ACC112 (cell line): ENCODE results near the gene LCLAT1.
"Not testable (repeated sequence)": the region's sequence is repeated elsewhere in the genome, so short reads cannot be mapped to it uniquely, and the experiment has no call there.

Experiments
- H2AFZ ChIP-seq: fragments of 200-600 bp; sonication (generic); one replicate; pipeline ENCODE4 v1.6.0; 2017; ENCODE audit warnings: antibody characterized with exemption, low read length; ENCODE audit not compliant: unreplicated experiment
- H3K27ac ChIP-seq: fragments of 200-600 bp; sonication (generic); 2 replicates; pipeline ENCODE4 v1.5.1; 2014; ENCODE audit warnings: low read depth, mild to moderate bottlenecking, antibody characterized with exemption, low read length, moderate library complexity
- H3K27me3 ChIP-seq: fragments of 200-600 bp; sonication (generic); 2 replicates; pipeline ENCODE4 v1.6.1; 2014; ENCODE audit warnings: mild to moderate bottlenecking, antibody characterized with exemption, low read length, moderate library complexity, mixed read lengths; ENCODE audit not compliant: insufficient read depth
- H3K36me3 ChIP-seq: fragments of 200-600 bp; sonication (generic); 2 replicates; pipeline ENCODE4 v1.6.1; 2016; ENCODE audit warnings: mild to moderate bottlenecking, antibody characterized with exemption, low read length, moderate library complexity, mixed read lengths; ENCODE audit not compliant: insufficient read depth
- H3K4me1 ChIP-seq: fragments of 200-600 bp; sonication (generic); one replicate; pipeline ENCODE4 v1.6.1; 2016; ENCODE audit warnings: low read length, mixed read lengths; ENCODE audit not compliant: insufficient read depth, unreplicated experiment, control insufficient read depth
- H3K4me3 ChIP-seq: fragments of 200-600 bp; sonication (generic); 2 replicates; pipeline ENCODE4 v1.5.1; 2014; ENCODE audit warnings: mild to moderate bottlenecking, low read depth, low read length
- H3K79me2 ChIP-seq: fragments of 200-600 bp; sonication (generic); one replicate; pipeline ENCODE4 v1.6.0; 2016; ENCODE audit warnings: low read length; ENCODE audit not compliant: control insufficient read depth, unreplicated experiment, insufficient read depth

LCLAT1 gene

GRCh38 chr2:30491225-30491624, 44.2 kb downstream of the LCLAT1 start:
- no peaks in the 10 kb centered on the region for H3K27me3 ChIP-seq
- peaks cover 7% of the 10 kb centered on the region for H3K4me1 ChIP-seq
- H3K27ac ChIP-seq = no peak overlapping the region
- H2AFZ ChIP-seq = no peak overlapping the region
- peaks cover 9% of the 10 kb centered on the region for H3K79me2 ChIP-seq
- H3K36me3 ChIP-seq = no peaks in the 10 kb centered on the region
- no peak overlapping the region for H3K4me3 ChIP-seq

DNA sequence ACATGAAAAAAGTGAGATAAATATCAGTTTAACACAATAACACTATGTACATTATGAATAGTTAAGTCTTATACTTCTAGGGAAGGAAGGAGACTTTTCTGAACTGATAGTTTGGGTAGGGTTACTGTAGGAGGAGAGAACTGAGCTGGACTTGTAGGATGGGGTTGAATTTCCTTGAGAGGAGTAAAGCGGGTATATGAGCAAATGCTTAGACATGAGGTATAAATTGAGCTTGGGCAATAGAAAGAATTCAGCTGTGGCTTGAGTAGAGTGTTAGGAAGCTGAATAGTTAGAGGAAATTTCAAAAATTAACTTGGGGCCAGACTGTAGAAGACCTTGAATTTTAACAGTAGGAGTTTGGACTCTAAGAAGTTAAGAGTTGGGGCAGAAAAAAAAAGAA, 45.1 kb downstream of the LCLAT1 start:
- peaks cover 3% of the 10 kb centered on the region for H3K79me2 ChIP-seq

DNA sequence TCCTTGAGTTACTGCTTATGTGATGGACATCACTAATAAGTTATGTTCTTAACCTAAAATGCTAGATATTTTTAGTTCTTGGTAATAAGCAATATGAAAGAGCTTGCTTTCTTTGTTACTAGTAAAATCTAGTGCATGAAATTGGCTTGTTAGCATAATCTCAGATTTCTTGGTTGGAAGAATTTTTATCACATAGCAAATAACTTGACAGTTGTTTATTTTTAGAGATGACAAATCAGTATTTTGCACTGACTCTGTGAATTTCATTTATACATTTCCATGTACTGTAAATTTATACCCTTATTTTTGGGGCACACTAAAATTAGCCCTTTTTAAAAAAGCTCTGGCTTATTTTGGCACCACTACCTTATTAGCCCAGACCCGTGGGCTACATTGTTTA, 45.6 kb downstream of the LCLAT1 start:
- Histone ChIP-seq H3K4me3 (no peak overlapping the region), H2AFZ (no peak overlapping the region), H3K36me3 (no peaks in the 10 kb centered on the region), H3K79me2 (peaks cover 2% of the 10 kb centered on the region), H3K27me3 (no peaks in the 10 kb centered on the region), H3K4me1 (peaks cover 7% of the 10 kb centered on the region), H3K27ac (no peak overlapping the region)

More for the DNA sequence above, 45.1 kb downstream of the LCLAT1 start:
- no peak overlapping the region for H2AFZ ChIP-seq
- no peak overlapping the region for H3K4me3 ChIP-seq
- H3K27me3 ChIP-seq = no peaks in the 10 kb centered on the region
- peaks cover 7% of the 10 kb centered on the region for H3K4me1 ChIP-seq
- H3K27ac ChIP-seq = no peak overlapping the region
- H3K36me3 ChIP-seq = no peaks in the 10 kb centered on the region

DNA sequence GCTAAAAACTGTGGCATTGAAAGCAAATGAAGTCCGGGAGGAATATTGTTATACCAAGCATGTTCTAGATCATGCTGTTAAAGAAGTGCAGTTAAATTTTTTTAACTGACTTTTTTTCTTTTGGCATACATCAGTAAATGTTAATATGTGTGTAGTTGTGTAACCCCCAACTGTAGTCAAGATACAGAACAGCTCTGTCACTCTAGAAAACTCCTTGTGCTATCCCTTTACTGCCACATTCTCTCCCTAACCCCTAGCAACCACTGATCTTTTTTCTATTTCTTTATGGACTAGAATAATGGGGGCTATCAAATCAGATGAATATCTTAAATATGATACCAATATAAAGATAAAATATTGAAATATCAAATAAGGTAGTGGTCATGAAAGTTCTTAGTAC, 46.4 kb downstream of the LCLAT1 start:
- H3K4me1 ChIP-seq = peaks cover 3% of the 10 kb centered on the region
- no peaks in the 10 kb centered on the region for H3K36me3 ChIP-seq
- no peak overlapping the region for H3K27ac ChIP-seq
- peaks cover 3% of the 10 kb centered on the region for H3K79me2 ChIP-seq
- no peaks in the 10 kb centered on the region for H3K27me3 ChIP-seq
- H3K4me3 ChIP-seq = no peak overlapping the region
- no peak overlapping the region for H2AFZ ChIP-seq

DNA sequence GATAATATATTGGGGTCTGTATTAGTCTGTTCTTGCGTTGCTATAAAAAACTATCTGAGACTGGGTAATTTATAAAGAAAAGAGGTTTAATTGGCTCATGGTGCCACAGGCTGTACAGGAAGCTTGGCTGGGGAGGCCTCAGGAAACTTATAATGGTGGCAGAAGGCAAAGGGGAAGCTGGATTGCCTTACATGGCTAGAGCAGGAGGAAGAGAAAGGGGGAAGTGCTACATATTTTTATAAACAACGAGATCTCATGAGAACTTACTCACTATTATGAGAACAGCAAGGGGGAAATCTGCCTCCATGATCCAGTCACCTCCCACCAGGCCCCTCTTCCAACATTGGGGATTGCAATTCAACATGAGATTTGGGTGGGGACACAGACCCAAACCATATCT, 48.9 kb downstream of the LCLAT1 start:
- not testable (repeated sequence) for H3K4me3 ChIP-seq, H3K27me3 ChIP-seq, H3K36me3 ChIP-seq, H3K79me2 ChIP-seq, H3K27ac ChIP-seq, H2AFZ ChIP-seq, H3K4me1 ChIP-seq

DNA sequence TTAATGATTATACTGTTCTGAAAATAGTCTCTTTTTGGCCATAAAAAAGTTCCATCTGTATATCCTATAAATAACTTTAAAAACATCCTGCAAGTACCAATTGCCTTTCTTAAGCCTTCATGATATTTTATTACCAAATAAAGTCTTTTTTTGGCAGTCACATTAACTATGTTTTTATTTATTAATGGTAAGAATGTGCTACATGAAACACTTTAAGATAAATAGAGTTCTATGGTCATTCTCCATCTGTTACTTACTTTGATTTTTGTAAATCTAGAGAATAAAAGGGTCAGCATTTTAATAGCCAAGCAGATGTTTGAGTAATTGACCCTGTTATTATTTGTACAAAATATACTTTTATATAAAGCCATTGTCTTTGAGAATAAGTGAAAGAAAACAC, 52.6 kb downstream of the LCLAT1 start:
- Histone ChIP-seq H3K79me2 (peaks cover 3% of the 10 kb centered on the region), H3K36me3 (peaks cover 7% of the 10 kb centered on the region; the same call in 1 of the 2 replicates), H3K4me3 (no peak overlapping the region), H3K4me1 (no peaks in the 10 kb centered on the region), H3K27ac (no peak overlapping the region), H3K27me3 (no peaks in the 10 kb centered on the region), H2AFZ (no peak overlapping the region)

GRCh38 chr2:30500699-30501098, 53.7 kb downstream of the LCLAT1 start:
- Histone ChIP-seq H3K27me3 (no peaks in the 10 kb centered on the region), H3K4me3 (no peak overlapping the region), H3K36me3 (peaks cover 7% of the 10 kb centered on the region; the same call in 1 of the 2 replicates), H3K79me2 (peaks cover 4% of the 10 kb centered on the region), H3K27ac (no peak overlapping the region), H3K4me1 (no peaks in the 10 kb centered on the region), H2AFZ (no peak overlapping the region)

DNA sequence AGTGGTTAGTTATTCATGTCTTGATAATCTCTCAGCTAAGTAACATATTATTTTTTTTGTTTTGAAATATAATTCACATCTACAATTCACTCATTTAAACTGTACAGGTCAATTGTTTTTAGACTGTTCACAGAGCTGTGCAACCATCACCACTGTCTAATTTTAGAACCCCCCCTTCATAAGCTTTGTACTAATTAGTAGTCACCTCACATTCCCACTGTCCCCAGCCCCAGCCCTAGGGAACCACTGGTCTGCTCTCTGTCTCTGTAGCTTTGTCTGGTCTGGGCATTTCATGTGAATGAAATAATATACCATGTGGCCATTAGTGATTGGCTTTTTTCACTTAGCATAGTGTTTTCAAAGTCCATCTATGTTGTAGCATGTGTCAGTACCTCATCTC, 55.3 kb downstream of the LCLAT1 start:
- Histone ChIP-seq H3K4me3 (no peak overlapping the region), H2AFZ (no peak overlapping the region), H3K4me1 (no peaks in the 10 kb centered on the region), H3K27me3 (no peaks in the 10 kb centered on the region), H3K79me2 (peaks cover 6% of the 10 kb centered on the region), H3K27ac (no peak overlapping the region), H3K36me3 (peaks cover 7% of the 10 kb centered on the region; the same call in 1 of the 2 replicates)

GRCh38 chr2:30503007-30503694, 56.1 kb downstream of the LCLAT1 start:
- Histone ChIP-seq H3K27me3 (no peaks in the 10 kb centered on the region), H3K4me1 (no peaks in the 10 kb centered on the region), H3K79me2 (peaks cover 10% of the 10 kb centered on the region), H3K27ac (no peak overlapping the region), H3K36me3 (peaks cover 7% of the 10 kb centered on the region; the same call in 1 of the 2 replicates), H2AFZ (no peak overlapping the region), H3K4me3 (no peak overlapping the region)

DNA sequence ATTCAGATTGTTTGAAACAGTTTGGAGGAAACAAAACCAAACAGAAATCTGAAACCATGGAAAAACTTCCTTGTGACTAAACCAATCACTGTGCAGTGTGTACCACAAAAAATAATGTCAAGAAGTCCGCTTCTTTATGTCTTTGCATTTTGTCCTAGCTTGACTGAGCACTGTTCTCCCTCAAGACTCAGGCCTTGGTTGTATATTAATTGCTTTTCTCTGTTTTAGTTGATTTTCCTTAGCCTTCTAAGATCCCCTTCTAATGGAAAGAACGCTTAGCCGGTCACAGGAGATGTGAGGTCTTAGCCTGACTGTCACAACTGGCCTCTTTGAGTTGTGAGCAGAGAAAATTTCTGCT, 56.6 kb downstream of the LCLAT1 start:
- H3K27ac ChIP-seq = no peak overlapping the region
- H3K4me3 ChIP-seq = no peak overlapping the region
- H2AFZ ChIP-seq = no peak overlapping the region
- H3K79me2 ChIP-seq = peaks cover 9% of the 10 kb centered on the region
- peaks cover 7% of the 10 kb centered on the region; the same call in 1 of the 2 replicates for H3K36me3 ChIP-seq
- no peaks in the 10 kb centered on the region for H3K4me1 ChIP-seq
- no peaks in the 10 kb centered on the region for H3K27me3 ChIP-seq

DNA sequence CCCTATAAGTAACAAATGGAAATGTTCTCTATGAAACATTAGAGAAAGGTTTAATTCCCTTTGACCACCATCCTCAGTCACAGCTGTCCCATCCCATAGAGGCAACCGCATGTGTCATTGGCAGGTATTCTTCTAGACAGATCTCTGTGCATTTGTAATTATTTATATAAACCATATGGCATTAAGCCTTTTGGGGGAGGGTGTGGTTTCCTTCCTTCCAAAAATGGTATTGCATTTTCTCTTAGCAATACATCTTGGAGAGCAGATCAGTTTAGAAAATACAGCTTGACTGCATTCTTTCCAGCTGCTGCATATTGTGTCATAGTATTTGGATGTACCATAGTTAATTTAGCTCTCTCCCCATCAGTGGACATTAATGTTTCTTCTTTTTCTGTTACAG, 57.7 kb downstream of the LCLAT1 start:
- H3K4me3 ChIP-seq = no peak overlapping the region
- H3K27ac ChIP-seq = no peak overlapping the region
- H3K4me1 ChIP-seq = no peaks in the 10 kb centered on the region
- H3K79me2 ChIP-seq = peaks cover 11% of the 10 kb centered on the region
- H3K27me3 ChIP-seq = no peaks in the 10 kb centered on the region
- H3K36me3 ChIP-seq = peaks cover 7% of the 10 kb centered on the region; the same call in 1 of the 2 replicates
- no peak overlapping the region for H2AFZ ChIP-seq
